Measurements from ENCODE around the gene PRC1. TPM values are rescaled to one million over a fixed set of nuclear protein-coding genes. Genes with fewer than 3 reads are reported as not detected.
A peak's percentile ranks its signal among the peaks of the same experiment; 100 is the strongest.

Gene PRC1
- total and polyA plus RNA-seq, 2 donors from 2014 or later, result 3.4 to 6.6 TPM

DNA sequence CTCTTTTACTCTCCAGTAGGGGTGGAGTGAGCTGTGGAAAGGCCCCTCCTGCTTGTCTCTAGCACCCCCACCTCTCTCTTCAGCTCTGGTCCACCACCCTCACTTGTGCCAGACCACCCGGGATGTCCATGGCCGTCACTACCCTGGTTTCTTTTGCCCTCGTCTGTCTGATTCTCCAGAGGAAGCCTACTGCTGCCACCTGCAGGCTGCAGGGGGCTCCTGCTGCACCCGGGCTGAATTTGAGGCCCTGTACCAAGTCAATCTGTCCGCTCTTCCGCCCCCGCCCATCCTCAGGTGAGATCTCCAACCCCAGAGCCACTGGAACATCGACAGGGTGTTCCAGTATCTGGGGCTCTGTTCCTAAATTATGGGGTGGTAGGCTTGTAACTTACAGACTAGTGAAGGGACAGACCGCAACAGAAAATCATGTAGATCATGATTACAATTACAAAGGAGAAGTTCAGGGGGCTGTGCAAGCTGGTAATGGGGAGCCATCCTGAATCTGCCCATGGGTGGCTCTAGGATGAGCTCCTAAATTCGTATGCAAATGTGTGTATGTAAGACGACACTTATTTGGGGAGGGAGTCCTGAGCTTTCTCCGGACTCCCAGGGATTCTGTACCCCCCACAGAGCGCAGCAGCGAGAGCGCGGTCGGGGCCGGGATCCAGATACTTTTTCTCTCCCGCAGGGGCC lies 59.9 kb downstream of the PRC1 start:
- H3K9me3 ChIP-seq (ENCODE audit: control insufficient read depth in 2 of 3, insufficient read depth in 1 of 3, low read length in 3 of 3), result no peaks in the 10 kb centered on the region
- intact Hi-C loops (cut with DNase I), result no loop called here
- H3K4me1 ChIP-seq (ENCODE audit: control insufficient read depth in 2 of 3, insufficient read depth in 2 of 3, low read depth in 1 of 3, low read length in 3 of 3), result peaks cover 0 to 34% (median 14%) of the 10 kb centered on the region in 3 donors
- peaks cover 0 to 3% (median 2%) of the 10 kb centered on the region in 3 donors for H3K36me3 ChIP-seq (ENCODE audit: control insufficient read depth in 2 of 3, insufficient read depth in 3 of 3, low read length in 3 of 3)
- H3K27me3 ChIP-seq (ENCODE audit: control insufficient read depth, insufficient read depth, low read length), result no peaks in the 10 kb centered on the region
- peak; percentile 90 to 94 (median 93) for DNase-seq
- FAIRE-seq, result no peak
- peak overlapping the region; percentile 38 to 81 (median 72) for H3K4me3 ChIP-seq (ENCODE audit: low read length in 3 of 3)
- TF ChIP-seq, protein P1, sequence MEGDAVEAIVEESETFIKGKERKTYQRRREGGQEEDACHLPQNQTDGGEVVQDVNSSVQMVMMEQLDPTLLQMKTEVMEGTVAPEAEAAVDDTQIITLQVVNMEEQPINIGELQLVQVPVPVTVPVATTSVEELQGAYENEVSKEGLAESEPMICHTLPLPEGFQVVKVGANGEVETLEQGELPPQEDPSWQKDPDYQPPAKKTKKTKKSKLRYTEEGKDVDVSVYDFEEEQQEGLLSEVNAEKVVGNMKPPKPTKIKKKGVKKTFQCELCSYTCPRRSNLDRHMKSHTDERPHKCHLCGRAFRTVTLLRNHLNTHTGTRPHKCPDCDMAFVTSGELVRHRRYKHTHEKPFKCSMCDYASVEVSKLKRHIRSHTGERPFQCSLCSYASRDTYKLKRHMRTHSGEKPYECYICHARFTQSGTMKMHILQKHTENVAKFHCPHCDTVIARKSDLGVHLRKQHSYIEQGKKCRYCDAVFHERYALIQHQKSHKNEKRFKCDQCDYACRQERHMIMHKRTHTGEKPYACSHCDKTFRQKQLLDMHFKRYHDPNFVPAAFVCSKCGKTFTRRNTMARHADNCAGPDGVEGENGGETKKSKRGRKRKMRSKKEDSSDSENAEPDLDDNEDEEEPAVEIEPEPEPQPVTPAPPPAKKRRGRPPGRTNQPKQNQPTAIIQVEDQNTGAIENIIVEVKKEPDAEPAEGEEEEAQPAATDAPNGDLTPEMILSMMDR (IDR thresholded peaks at IDR 0.05; ENCODE audit: borderline replicate concordance, extremely low read depth, insufficient read depth), result peak; percentile 82
- peak overlapping the region; percentile 53 to 54 for H3K27ac ChIP-seq (ENCODE audit: low read depth in 2 of 2, low read length in 2 of 2)
- peak overlapping the region in 2 of 3 donors; percentile 30 to 62 for H3K9ac ChIP-seq (ENCODE audit: low read length in 3 of 3)

DNA sequence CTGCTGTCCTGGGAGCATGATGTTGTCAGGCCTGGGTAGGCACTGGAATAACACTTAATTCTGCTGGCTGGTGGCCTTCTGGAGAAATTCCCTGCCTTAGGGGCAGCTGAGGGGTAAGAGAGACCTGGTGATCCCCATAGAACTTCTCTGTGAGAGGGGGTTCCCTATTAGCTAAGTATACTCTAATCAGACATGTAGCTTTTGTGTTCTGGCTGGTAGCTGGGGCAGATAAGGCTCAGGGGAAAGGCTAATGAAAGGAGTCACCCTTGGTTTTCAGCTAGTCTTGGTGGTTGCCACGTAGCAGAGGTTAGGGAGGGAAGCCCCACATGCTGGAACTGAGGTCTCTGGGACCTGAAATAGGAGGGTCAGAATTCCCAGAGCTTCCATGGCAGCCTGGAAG lies 61.0 kb downstream of the PRC1 start:
- FAIRE-seq (no peak), DNase-seq (no peak)
- TF ChIP-seq, protein P1 (IDR thresholded peaks at IDR 0.05; ENCODE audit: borderline replicate concordance, extremely low read depth, insufficient read depth), result no peak
- H3K36me3 ChIP-seq (ENCODE audit: control insufficient read depth in 2 of 3, insufficient read depth in 3 of 3, low read length in 3 of 3), result peaks cover 0 to 2% (median 0%) of the 10 kb centered on the region in 3 donors
- intact Hi-C loops (cut with DNase I), result no loop called here
- peaks cover 0 to 34% (median 14%) of the 10 kb centered on the region in 3 donors for H3K4me1 ChIP-seq (ENCODE audit: control insufficient read depth in 2 of 3, insufficient read depth in 2 of 3, low read depth in 1 of 3, low read length in 3 of 3)
- no peaks in the 10 kb centered on the region for H3K27me3 ChIP-seq (ENCODE audit: control insufficient read depth, insufficient read depth, low read length)
- no peak overlapping the region for H3K4me3 ChIP-seq (ENCODE audit: low read length in 3 of 3)
- H3K9me3 ChIP-seq (ENCODE audit: control insufficient read depth in 2 of 3, insufficient read depth in 1 of 3, low read length in 3 of 3), result no peaks in the 10 kb centered on the region
- peak overlapping the region in 1 of 3 donors; percentile 6 for H3K9ac ChIP-seq (ENCODE audit: low read length in 3 of 3)
- H3K27ac ChIP-seq (ENCODE audit: low read depth in 2 of 2, low read length in 2 of 2), result no peak overlapping the region

DNA sequence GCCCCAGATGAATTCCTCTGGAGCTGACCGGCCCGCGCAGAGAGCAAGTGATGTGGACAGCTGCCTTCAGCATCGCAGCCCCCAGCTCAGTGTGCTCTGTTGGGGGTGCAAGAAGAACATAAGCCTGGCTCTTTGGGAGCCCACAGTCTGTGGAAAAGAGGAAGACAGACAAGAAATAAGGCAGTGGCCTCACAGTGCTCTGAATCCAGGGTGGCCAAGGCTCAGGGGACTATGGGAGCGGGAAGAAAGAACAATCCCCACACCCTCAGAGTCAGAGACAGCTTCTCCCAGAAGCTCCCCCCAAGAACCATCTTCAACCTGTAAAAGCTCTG lies 61.7 kb downstream of the PRC1 start:
- no peak for FAIRE-seq
- TF ChIP-seq, protein P1 (IDR thresholded peaks at IDR 0.05; ENCODE audit: borderline replicate concordance, extremely low read depth, insufficient read depth), result no peak
- Histone ChIP-seq H3K4me3 (ENCODE audit: low read length in 3 of 3) (peak overlapping the region in 1 of 3 donors; percentile 87), H3K36me3 (ENCODE audit: control insufficient read depth in 2 of 3, insufficient read depth in 3 of 3, low read length in 3 of 3) (no peaks in the 10 kb centered on the region), H3K9ac (ENCODE audit: low read length in 3 of 3) (no peak overlapping the region), H3K27ac (ENCODE audit: low read depth in 2 of 2, low read length in 2 of 2) (peak overlapping the region in 1 of 2 donors; percentile 94), H3K27me3 (ENCODE audit: control insufficient read depth, insufficient read depth, low read length) (no peaks in the 10 kb centered on the region), H3K9me3 (ENCODE audit: control insufficient read depth in 2 of 3, insufficient read depth in 1 of 3, low read length in 3 of 3) (no peaks in the 10 kb centered on the region), H3K4me1 (ENCODE audit: control insufficient read depth in 2 of 3, insufficient read depth in 2 of 3, low read depth in 1 of 3, low read length in 3 of 3) (peaks cover 0 to 34% (median 14%) of the 10 kb centered on the region in 3 donors)
- DNase-seq, result no peak
- intact Hi-C loops (cut with DNase I), result no loop called here

All from kidney (tissue), 14 donors.